Pancreas (tissue), 10 donors: Measurements from ENCODE around the gene BPIFB4. TPM values are rescaled to one million over a fixed set of nuclear protein-coding genes. Genes with fewer than 3 reads are reported as not detected.
A peak's percentile ranks its signal among the peaks of the same experiment; 100 is the strongest.

ENCODE experiments used
- ATAC-seq, 4 donors: fragments of 200-7000 bp; cut with Tn5 transposase; one replicate each; pipeline versions ENCODE4 v1.8.0 to v1.9.1; 2020; ENCODE audit warnings: mild to moderate bottlenecking in 4 of 4, moderate library complexity in 4 of 4
- DNase-seq, 6 donors: peaks; one replicate each; pipeline ENCODE4 v3.0.0-alpha.2; 2020
- FAIRE-seq: peaks from 2 replicates; lab custom pipeline; 2012; peaks lifted over from hg19 to GRCh38; lab: Jason Lieb, UNC
- H3K27ac ChIP-seq, 4 donors: fragments of 200-600 bp; sonication (generic); 1 replicate in 3 of 4; 2 replicates in 1 of 4; pipeline versions ENCODE4 v1.5.0 to v1.8.0; 2020
- H3K27me3 ChIP-seq, 4 donors: fragments of 200-600 bp; one replicate each; pipeline ENCODE4 v1.8.0; 2021
- H3K36me3 ChIP-seq, 3 donors: fragments of 200-600 bp; sonication (generic) in 1 of 3; one replicate each; pipeline versions ENCODE4 v1.5.0 to v1.8.0; 2020 to 2021
- H3K4me1 ChIP-seq, 3 donors: fragments of 200-600 bp; one replicate each; pipeline ENCODE4 v1.8.0; 2021
- H3K4me3 ChIP-seq, 4 donors: fragments of 200-600 bp; sonication (generic) in 2 of 4; one replicate each; pipeline versions ENCODE4 v1.5.0 to v1.8.0; 2020 to 2021
- H3K9me3 ChIP-seq, 4 donors: fragments of 200-600 bp; one replicate each; pipeline ENCODE4 v1.8.0; 2021
- WGBS, 2 donors: extraction: QIAGEN DNeasy Blood & Tissue Kit; methylation state at CpG; one replicate each; pipeline ENCODE4 v1.1.7; 2013; 5-methylcytosine and 5-hydroxymethylcytosine counted together
- intact Hi-C, 3 donors: fragments of 100-400 bp; cut with DNase I; formaldehyde crosslinking; loops; one replicate each; pipeline versions ENCODE4 v1.11.1 to v1.14.2; 2022
- polyA plus RNA-seq, 2 donors: library from polyadenylated mRNA; stranded (reverse); fragments of 200-250 nt; gene quantifications; one replicate each; pipeline ENCODE4 v1.2.3, GENCODE V29; 2013
- total RNA-seq, 6 donors: library from RNA; stranded (reverse); fragmentation: NEBNext Ultra II Directional in 4 of 6; extraction: Animal tissue kit (Norgen Biotek cat#: 25700) in 4 of 6; gene quantifications; one replicate each; pipeline versions ENCODE4 v1.2.1 to v1.2.4, GENCODE V29; 2021 to 2023
- TF ChIP-seq, protein P1 (sequence below), 4 donors: fragments of 200-600 bp; sonication (generic) in 3 of 4; IDR thresholded peaks; one replicate each; pipeline versions ENCODE4 v1.5.0 to v1.8.0; 2021; ENCODE audit warnings: antibody characterized with exemption in 4 of 4
- donor health status: healthy with polysubstance abuse.
- donor health status: DM: no; HTN: no; CAD: no; lungs with moderate emphysema.
- donor health status: DM: no; HTN: no; CAD: no.
- donor health status: control.
- donor health status: control.
- donor health status: Bipolar disorder and iron deficiency.
- donor health status: DM: yes; HTN: yes; CAD: no.
- donor health status: DM: no; HTN: no; CAD: no.
- donor health status: DM: no; HTN: no; CAD: no.
- donor health status: DM: yes; HTN: yes; CAD: no.

BPIFB4 gene
- total and polyA plus RNA-seq, 8 donors = not detected

DNA sequence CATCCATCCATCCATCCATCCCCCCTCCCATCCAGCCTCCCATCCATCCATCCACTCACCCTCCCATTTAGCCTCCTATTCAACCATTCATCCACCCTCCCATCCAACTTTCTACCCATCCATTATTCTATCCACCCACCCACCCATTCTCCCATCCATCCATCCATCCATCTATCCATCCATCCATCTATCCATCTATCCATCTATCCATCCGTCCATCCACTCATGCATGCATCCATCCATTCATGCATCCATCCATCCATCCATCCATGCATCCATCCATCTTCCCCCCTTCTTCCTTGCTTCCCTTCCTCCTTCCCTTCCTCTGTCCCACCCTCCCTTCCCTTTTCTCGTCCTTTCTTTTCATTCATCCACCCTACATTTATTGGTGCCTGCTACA is 4.8 kb upstream of the BPIFB4 start:
- H3K4me3 ChIP-seq = no peak overlapping the region
- ATAC-seq (no peak), FAIRE-seq (no peak), DNase-seq (no peak)
- TF ChIP-seq, protein P1, sequence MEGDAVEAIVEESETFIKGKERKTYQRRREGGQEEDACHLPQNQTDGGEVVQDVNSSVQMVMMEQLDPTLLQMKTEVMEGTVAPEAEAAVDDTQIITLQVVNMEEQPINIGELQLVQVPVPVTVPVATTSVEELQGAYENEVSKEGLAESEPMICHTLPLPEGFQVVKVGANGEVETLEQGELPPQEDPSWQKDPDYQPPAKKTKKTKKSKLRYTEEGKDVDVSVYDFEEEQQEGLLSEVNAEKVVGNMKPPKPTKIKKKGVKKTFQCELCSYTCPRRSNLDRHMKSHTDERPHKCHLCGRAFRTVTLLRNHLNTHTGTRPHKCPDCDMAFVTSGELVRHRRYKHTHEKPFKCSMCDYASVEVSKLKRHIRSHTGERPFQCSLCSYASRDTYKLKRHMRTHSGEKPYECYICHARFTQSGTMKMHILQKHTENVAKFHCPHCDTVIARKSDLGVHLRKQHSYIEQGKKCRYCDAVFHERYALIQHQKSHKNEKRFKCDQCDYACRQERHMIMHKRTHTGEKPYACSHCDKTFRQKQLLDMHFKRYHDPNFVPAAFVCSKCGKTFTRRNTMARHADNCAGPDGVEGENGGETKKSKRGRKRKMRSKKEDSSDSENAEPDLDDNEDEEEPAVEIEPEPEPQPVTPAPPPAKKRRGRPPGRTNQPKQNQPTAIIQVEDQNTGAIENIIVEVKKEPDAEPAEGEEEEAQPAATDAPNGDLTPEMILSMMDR (IDR thresholded peaks at IDR 0.05) = no peak
- H3K36me3 ChIP-seq = no peaks in the 10 kb centered on the region
- WGBS, 2 donors = 36 to 56% methylated on average over 2 of the region's 2 CpGs
- H3K27ac ChIP-seq = no peak overlapping the region
- no peaks in the 10 kb centered on the region for H3K4me1 ChIP-seq
- no peaks in the 10 kb centered on the region for H3K27me3 ChIP-seq
- H3K9me3 ChIP-seq = no peaks in the 10 kb centered on the region
- intact Hi-C loops = no loop called here

DNA sequence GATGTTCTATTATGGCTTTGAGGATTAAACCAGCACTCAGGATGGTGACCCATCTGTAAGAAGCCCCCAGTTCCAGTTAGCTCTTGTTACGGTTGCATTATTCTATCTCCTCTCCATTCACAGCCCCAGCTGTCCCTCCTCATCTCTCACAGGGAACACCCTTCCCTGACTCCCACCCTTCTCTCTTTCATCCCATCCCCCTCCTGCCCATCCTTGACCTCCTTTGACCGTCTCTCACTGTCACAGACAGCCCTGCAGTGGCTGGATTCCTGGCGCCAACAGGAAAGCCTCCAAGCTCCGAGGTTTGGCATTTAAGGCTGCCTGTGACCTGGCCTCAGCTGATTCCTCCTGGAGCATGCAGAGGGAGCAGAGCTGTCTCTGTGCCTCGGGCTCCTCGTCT is 4.2 kb upstream of the BPIFB4 start:
- Histone ChIP-seq H3K9me3 (no peaks in the 10 kb centered on the region), H3K4me3 (no peak overlapping the region), H3K4me1 (no peaks in the 10 kb centered on the region), H3K36me3 (no peaks in the 10 kb centered on the region), H3K27ac (no peak overlapping the region), H3K27me3 (no peaks in the 10 kb centered on the region)
- intact Hi-C loops = no loop called here
- DNase-seq (no peak), FAIRE-seq (no peak), ATAC-seq (no peak)
- 34 to 55% methylated on average over 6 of the region's 6 CpGs for WGBS, 2 donors
- TF ChIP-seq, protein P1 (IDR thresholded peaks at IDR 0.05) = no peak

- Histone ChIP-seq H3K27ac (no peak overlapping the region), H3K9me3 (no peaks in the 10 kb centered on the region), H3K4me1 (no peaks in the 10 kb centered on the region), H3K27me3 (no peaks in the 10 kb centered on the region), H3K36me3 (no peaks in the 10 kb centered on the region), H3K4me3 (no peak overlapping the region)
- intact Hi-C loops = no loop called here
- DNase-seq (no peak), ATAC-seq (peak in 1 of 4 donors; percentile 37), FAIRE-seq (no peak)
- 42 to 52% methylated on average over 6 of the region's 6 CpGs for WGBS, 2 donors
- TF ChIP-seq, protein P1 (IDR thresholded peaks at IDR 0.05) = no peak
Measured at GRCh38 chr20:33076662-33077372, 2.6 kb upstream of the BPIFB4 start.

- Histone ChIP-seq H3K27me3 (no peaks in the 10 kb centered on the region), H3K27ac (no peak overlapping the region), H3K4me1 (no peaks in the 10 kb centered on the region), H3K9me3 (no peaks in the 10 kb centered on the region), H3K4me3 (no peak overlapping the region), H3K36me3 (no peaks in the 10 kb centered on the region)
- no peak for DNase-seq
- FAIRE-seq = no peak
- 58 to 69% methylated on average over 7 of the region's 7 CpGs for WGBS, 2 donors
- no peak for ATAC-seq
- TF ChIP-seq, protein P1 (IDR thresholded peaks at IDR 0.05) = no peak
- intact Hi-C loops = no loop called here
Measured at GRCh38 chr20:33081411-33082154, 2.1 kb downstream of the BPIFB4 start.

DNA sequence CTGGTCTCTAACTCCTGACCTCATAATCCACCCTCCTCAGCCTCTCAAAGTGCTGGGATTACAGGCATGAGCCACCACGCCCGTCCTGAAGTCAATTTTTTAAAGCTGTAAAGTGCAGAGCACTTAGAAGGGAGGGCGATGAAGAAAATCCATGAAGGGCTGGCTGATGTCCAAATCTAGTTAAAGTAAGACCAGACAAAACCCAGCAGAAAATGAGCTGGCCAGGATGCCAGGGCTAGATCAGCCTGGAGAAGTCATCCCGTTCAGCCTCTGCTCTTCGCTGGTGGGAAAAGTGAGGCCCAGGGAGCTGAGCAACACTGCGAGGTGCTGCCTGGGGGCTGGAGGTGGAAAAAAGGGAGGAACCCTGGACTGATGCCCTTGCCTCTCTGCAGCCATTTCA is 3.1 kb downstream of the BPIFB4 start:
- Histone ChIP-seq H3K9me3 (no peaks in the 10 kb centered on the region), H3K36me3 (no peaks in the 10 kb centered on the region), H3K4me1 (no peaks in the 10 kb centered on the region), H3K27ac (no peak overlapping the region), H3K4me3 (no peak overlapping the region), H3K27me3 (no peaks in the 10 kb centered on the region)
- FAIRE-seq (no peak), DNase-seq (no peak), ATAC-seq (no peak)
- intact Hi-C loops = no loop called here
- WGBS, 2 donors = 50 to 51% methylated on average over 6 of the region's 6 CpGs
- TF ChIP-seq, protein P1 (IDR thresholded peaks at IDR 0.05) = no peak
